HCT116 (cell line): ENCODE results near the gene CCL24.

ENCODE experiments used
- ATF3 ChIP-seq: IDR thresholded peaks from 2 replicates; pipeline ENCODE4 v1.6.1; 2012
- CBX3 ChIP-seq: IDR thresholded peaks from 2 replicates; pipeline ENCODE4 v1.6.1; 2012; ENCODE audit warnings: low read depth
- CEBPB ChIP-seq: IDR thresholded peaks from 2 replicates; pipeline ENCODE4 v1.6.1; 2012; ENCODE audit warnings: low read depth
- EGR1 ChIP-seq: IDR thresholded peaks from 2 replicates; pipeline ENCODE4 v1.6.1; 2012; ENCODE audit warnings: low read depth
- POLR2A ChIP-seq: IDR thresholded peaks from 2 replicates; pipeline ENCODE4 v1.7.0; 2011; ENCODE audit warnings: borderline replicate concordance; ENCODE audit not compliant: insufficient read depth, insufficient read length; ENCODE audit errors: extremely low read depth
- YY1 ChIP-seq: IDR thresholded peaks from 2 replicates; pipeline ENCODE4 v1.6.1; 2011; ENCODE audit warnings: low read length, low read depth, moderate library complexity, mild to moderate bottlenecking; ENCODE audit not compliant: insufficient replicate concordance; ENCODE audit errors: extremely low read depth
- TF ChIP-seq, protein P1 (sequence below), 3 experiments: fragments of 200-600 bp in 1 of 3; sonication (generic) in 1 of 3; IDR thresholded peaks in 2 of 3; conservative IDR thresholded peaks in 1 of 3; 2 replicates each; pipeline ENCODE4 v1.5.1; 2012 to 2017; ENCODE audit warnings: low read depth in 2 of 3, low read length in 2 of 3, antibody characterized with exemption in 1 of 3, borderline replicate concordance in 1 of 3, control low read depth in 1 of 3, mild to moderate bottlenecking in 1 of 3, mixed read lengths in 1 of 3, mixed run types in 1 of 3, moderate library complexity in 1 of 3; ENCODE audit not compliant: insufficient read depth in 1 of 3

- TF ChIP-seq ATF3 (no peak), EGR1 (no peak), YY1 (no peak), POLR2A (no peak), CBX3 (no peak), CEBPB (no peak)
- TF ChIP-seq, protein P1, sequence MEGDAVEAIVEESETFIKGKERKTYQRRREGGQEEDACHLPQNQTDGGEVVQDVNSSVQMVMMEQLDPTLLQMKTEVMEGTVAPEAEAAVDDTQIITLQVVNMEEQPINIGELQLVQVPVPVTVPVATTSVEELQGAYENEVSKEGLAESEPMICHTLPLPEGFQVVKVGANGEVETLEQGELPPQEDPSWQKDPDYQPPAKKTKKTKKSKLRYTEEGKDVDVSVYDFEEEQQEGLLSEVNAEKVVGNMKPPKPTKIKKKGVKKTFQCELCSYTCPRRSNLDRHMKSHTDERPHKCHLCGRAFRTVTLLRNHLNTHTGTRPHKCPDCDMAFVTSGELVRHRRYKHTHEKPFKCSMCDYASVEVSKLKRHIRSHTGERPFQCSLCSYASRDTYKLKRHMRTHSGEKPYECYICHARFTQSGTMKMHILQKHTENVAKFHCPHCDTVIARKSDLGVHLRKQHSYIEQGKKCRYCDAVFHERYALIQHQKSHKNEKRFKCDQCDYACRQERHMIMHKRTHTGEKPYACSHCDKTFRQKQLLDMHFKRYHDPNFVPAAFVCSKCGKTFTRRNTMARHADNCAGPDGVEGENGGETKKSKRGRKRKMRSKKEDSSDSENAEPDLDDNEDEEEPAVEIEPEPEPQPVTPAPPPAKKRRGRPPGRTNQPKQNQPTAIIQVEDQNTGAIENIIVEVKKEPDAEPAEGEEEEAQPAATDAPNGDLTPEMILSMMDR (IDR thresholded peaks at IDR 0.05 in 2 of 3, conservative IDR thresholded peaks at IDR 0.05 in 1 of 3; ENCODE audit: borderline replicate concordance in 1 of 3, insufficient read depth in 1 of 3, low read depth in 2 of 3, low read length in 2 of 3), result no peak
These were observed 11.1 kb downstream of the CCL24 start for GRCh38 chr7:75802552-75802821.
